GM23338 (cell line): Measurements from ENCODE around the gene TMUB2.

Experiments used
- CREB1 ChIP-seq: fragments of 250-450 bp; sonication (Bioruptor Pico); IDR thresholded peaks from 2 replicates; pipeline ENCODE4 v1.5.0; 2020; ENCODE audit warnings: low read depth, mild to moderate bottlenecking, moderate library complexity
- ETS1 ChIP-seq: IDR thresholded peaks from 2 replicates; pipeline ENCODE4 v1.6.1; 2016; ENCODE audit warnings: antibody characterized with exemption
- EZH2 ChIP-seq: fragments of 200-600 bp; sonication (generic); IDR thresholded peaks from one replicate; pipeline ENCODE4 v1.8.0; 2017; ENCODE audit warnings: antibody characterized with exemption, mild to moderate bottlenecking, low read depth; ENCODE audit not compliant: unreplicated experiment
- EZH2phosphoT487 ChIP-seq: fragments of 200-600 bp; sonication (generic); IDR thresholded peaks from one replicate; pipeline ENCODE4 v1.8.1; 2018; ENCODE audit warnings: antibody characterized with exemption; ENCODE audit not compliant: unreplicated experiment
- JUNB ChIP-seq: IDR thresholded peaks from one replicate; pipeline ENCODE4 v1.6.1; 2016; ENCODE audit warnings: antibody characterized with exemption; ENCODE audit not compliant: unreplicated experiment
- POLR2AphosphoS5 ChIP-seq: IDR thresholded peaks from 2 replicates; pipeline ENCODE4 v1.6.1; 2016; ENCODE audit warnings: antibody characterized with exemption, low read depth
- ZNF114 ChIP-seq: fragments of 250-450 bp; sonication (Bioruptor Pico); IDR thresholded peaks from 2 replicates; pipeline ENCODE4 v1.5.0; 2020; ENCODE audit warnings: mild to moderate bottlenecking, moderate library complexity
- TF ChIP-seq, protein P1 (sequence below), 2 experiments: fragments of 200-600 bp in 1 of 2; sonication (generic) in 1 of 2; conservative IDR thresholded peaks; 2 replicates each; pipeline versions ENCODE4 v1.5.1 to v1.6.1; 2016 to 2017; ENCODE audit warnings: antibody characterized with exemption in 2 of 2, low read depth in 2 of 2, mild to moderate bottlenecking in 2 of 2, moderate library complexity in 1 of 2
- TF ChIP-seq, protein P2 (sequence below): IDR thresholded peaks from one replicate; pipeline ENCODE4 v1.6.1; 2018; ENCODE audit warnings: antibody characterized with exemption; ENCODE audit not compliant: unreplicated experiment
- TF ChIP-seq, protein P3 (sequence below): fragments of 250-450 bp; sonication (Bioruptor Pico); IDR thresholded peaks from 2 replicates; pipeline ENCODE4 v1.5.0; 2020; ENCODE audit warnings: mild to moderate bottlenecking, moderate library complexity

GRCh38 chr17:44207319-44207718 is 20.5 kb downstream of the TMUB2 start:
- TF ChIP-seq, protein P1, sequence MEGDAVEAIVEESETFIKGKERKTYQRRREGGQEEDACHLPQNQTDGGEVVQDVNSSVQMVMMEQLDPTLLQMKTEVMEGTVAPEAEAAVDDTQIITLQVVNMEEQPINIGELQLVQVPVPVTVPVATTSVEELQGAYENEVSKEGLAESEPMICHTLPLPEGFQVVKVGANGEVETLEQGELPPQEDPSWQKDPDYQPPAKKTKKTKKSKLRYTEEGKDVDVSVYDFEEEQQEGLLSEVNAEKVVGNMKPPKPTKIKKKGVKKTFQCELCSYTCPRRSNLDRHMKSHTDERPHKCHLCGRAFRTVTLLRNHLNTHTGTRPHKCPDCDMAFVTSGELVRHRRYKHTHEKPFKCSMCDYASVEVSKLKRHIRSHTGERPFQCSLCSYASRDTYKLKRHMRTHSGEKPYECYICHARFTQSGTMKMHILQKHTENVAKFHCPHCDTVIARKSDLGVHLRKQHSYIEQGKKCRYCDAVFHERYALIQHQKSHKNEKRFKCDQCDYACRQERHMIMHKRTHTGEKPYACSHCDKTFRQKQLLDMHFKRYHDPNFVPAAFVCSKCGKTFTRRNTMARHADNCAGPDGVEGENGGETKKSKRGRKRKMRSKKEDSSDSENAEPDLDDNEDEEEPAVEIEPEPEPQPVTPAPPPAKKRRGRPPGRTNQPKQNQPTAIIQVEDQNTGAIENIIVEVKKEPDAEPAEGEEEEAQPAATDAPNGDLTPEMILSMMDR (conservative IDR thresholded peaks at IDR 0.05; ENCODE audit: low read depth in 2 of 2) = no peak
- TF ChIP-seq EZH2 (no peak), POLR2AphosphoS5 (no peak), EZH2phosphoT487 (no peak), JUNB (no peak), ZNF114 (CRISPR knock-in tag) (no peak), ETS1 (no peak), CREB1 (no peak)
- TF ChIP-seq, protein P2, sequence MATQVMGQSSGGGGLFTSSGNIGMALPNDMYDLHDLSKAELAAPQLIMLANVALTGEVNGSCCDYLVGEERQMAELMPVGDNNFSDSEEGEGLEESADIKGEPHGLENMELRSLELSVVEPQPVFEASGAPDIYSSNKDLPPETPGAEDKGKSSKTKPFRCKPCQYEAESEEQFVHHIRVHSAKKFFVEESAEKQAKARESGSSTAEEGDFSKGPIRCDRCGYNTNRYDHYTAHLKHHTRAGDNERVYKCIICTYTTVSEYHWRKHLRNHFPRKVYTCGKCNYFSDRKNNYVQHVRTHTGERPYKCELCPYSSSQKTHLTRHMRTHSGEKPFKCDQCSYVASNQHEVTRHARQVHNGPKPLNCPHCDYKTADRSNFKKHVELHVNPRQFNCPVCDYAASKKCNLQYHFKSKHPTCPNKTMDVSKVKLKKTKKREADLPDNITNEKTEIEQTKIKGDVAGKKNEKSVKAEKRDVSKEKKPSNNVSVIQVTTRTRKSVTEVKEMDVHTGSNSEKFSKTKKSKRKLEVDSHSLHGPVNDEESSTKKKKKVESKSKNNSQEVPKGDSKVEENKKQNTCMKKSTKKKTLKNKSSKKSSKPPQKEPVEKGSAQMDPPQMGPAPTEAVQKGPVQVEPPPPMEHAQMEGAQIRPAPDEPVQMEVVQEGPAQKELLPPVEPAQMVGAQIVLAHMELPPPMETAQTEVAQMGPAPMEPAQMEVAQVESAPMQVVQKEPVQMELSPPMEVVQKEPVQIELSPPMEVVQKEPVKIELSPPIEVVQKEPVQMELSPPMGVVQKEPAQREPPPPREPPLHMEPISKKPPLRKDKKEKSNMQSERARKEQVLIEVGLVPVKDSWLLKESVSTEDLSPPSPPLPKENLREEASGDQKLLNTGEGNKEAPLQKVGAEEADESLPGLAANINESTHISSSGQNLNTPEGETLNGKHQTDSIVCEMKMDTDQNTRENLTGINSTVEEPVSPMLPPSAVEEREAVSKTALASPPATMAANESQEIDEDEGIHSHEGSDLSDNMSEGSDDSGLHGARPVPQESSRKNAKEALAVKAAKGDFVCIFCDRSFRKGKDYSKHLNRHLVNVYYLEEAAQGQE = no peak
- TF ChIP-seq, protein P3, sequence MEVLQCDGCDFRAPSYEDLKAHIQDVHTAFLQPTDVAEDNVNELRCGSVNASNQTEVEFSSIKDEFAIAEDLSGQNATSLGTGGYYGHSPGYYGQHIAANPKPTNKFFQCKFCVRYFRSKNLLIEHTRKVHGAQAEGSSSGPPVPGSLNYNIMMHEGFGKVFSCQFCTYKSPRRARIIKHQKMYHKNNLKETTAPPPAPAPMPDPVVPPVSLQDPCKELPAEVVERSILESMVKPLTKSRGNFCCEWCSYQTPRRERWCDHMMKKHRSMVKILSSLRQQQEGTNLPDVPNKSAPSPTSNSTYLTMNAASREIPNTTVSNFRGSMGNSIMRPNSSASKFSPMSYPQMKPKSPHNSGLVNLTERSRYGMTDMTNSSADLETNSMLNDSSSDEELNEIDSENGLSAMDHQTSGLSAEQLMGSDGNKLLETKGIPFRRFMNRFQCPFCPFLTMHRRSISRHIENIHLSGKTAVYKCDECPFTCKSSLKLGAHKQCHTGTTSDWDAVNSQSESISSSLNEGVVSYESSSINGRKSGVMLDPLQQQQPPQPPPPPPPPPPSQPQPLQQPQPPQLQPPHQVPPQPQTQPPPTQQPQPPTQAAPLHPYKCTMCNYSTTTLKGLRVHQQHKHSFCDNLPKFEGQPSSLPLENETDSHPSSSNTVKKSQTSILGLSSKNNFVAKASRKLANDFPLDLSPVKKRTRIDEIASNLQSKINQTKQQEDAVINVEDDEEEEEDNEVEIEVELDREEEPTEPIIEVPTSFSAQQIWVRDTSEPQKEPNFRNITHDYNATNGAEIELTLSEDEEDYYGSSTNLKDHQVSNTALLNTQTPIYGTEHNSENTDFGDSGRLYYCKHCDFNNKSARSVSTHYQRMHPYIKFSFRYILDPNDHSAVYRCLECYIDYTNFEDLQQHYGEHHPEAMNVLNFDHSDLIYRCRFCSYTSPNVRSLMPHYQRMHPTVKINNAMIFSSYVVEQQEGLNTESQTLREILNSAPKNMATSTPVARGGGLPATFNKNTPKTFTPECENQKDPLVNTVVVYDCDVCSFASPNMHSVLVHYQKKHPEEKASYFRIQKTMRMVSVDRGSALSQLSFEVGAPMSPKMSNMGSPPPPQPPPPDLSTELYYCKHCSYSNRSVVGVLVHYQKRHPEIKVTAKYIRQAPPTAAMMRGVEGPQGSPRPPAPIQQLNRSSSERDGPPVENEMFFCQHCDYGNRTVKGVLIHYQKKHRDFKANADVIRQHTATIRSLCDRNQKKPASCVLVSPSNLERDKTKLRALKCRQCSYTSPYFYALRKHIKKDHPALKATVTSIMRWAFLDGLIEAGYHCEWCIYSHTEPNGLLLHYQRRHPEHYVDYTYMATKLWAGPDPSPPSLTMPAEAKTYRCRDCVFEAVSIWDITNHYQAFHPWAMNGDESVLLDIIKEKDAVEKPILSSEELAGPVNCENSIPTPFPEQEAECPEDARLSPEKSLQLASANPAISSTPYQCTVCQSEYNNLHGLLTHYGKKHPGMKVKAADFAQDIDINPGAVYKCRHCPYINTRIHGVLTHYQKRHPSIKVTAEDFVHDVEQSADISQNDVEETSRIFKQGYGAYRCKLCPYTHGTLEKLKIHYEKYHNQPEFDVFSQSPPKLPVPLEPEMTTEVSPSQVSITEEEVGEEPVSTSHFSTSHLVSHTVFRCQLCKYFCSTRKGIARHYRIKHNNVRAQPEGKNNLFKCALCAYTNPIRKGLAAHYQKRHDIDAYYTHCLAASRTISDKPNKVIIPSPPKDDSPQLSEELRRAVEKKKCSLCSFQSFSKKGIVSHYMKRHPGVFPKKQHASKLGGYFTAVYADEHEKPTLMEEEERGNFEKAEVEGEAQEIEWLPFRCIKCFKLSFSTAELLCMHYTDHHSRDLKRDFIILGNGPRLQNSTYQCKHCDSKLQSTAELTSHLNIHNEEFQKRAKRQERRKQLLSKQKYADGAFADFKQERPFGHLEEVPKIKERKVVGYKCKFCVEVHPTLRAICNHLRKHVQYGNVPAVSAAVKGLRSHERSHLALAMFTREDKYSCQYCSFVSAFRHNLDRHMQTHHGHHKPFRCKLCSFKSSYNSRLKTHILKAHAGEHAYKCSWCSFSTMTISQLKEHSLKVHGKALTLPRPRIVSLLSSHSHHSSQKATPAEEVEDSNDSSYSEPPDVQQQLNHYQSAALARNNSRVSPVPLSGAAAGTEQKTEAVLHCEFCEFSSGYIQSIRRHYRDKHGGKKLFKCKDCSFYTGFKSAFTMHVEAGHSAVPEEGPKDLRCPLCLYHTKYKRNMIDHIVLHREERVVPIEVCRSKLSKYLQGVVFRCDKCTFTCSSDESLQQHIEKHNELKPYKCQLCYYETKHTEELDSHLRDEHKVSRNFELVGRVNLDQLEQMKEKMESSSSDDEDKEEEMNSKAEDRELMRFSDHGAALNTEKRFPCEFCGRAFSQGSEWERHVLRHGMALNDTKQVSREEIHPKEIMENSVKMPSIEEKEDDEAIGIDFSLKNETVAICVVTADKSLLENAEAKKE (CRISPR knock-in tag) = no peak
